MM.1S (cell line): ENCODE results near the gene F10.
"Not testable (repeated sequence)": the region's sequence is repeated elsewhere in the genome, so short reads cannot be mapped to it uniquely, and the experiment has no call there.

ENCODE experiments used
- DNase-seq: peaks from one replicate; pipeline ENCODE4 v3.0.0-alpha.2; 2015
- H2AFZ ChIP-seq: fragments of 300-600 bp; sonication (generic); 2 replicates; pipeline ENCODE4 v1.6.0; 2016; ENCODE audit warnings: antibody characterized with exemption, low read length
- H3F3A ChIP-seq: fragments of 300-600 bp; sonication (generic); 2 replicates; pipeline ENCODE4 v1.6.1; 2016; ENCODE audit warnings: mild to moderate bottlenecking, antibody characterized with exemption, low read length, moderate library complexity, mixed read lengths; ENCODE audit not compliant: insufficient read depth
- H3K27ac ChIP-seq: fragments of 300-600 bp; sonication (generic); 2 replicates; pipeline ENCODE4 v1.5.1; 2016; ENCODE audit warnings: mild to moderate bottlenecking, low read length
- H3K27me3 ChIP-seq: fragments of 300-600 bp; sonication (generic); replicated peaks from 2 replicates; pipeline ENCODE4 v1.6.0; 2016; ENCODE audit warnings: low read length; ENCODE audit not compliant: insufficient read depth
- H3K36me3 ChIP-seq: fragments of 300-600 bp; sonication (generic); replicated peaks from 2 replicates; pipeline ENCODE4 v1.6.1; 2016; ENCODE audit warnings: mild to moderate bottlenecking, low read length, mixed read lengths; ENCODE audit not compliant: insufficient read depth
- H3K4me1 ChIP-seq: fragments of 300-600 bp; sonication (generic); 2 replicates; pipeline ENCODE4 v1.6.1; 2016; ENCODE audit warnings: low read length, mixed read lengths
- H3K4me2 ChIP-seq: fragments of 300-600 bp; sonication (generic); 2 replicates; pipeline ENCODE4 v1.6.0; 2016; ENCODE audit warnings: low read depth, low read length
- H3K4me3 ChIP-seq: fragments of 300-600 bp; sonication (generic); 2 replicates; pipeline ENCODE4 v1.5.1; 2016; ENCODE audit warnings: low read length, mixed read lengths
- H3K79me2 ChIP-seq: fragments of 300-600 bp; sonication (generic); 2 replicates; pipeline ENCODE4 v1.6.1; 2016; ENCODE audit warnings: mixed run types, low read length, mixed read lengths
- H3K9ac ChIP-seq: fragments of 300-600 bp; sonication (generic); 2 replicates; pipeline ENCODE4 v1.6.1; 2016; ENCODE audit warnings: low read length, mixed read lengths
- H3K9me2 ChIP-seq: fragments of 300-600 bp; sonication (generic); replicated peaks from 2 replicates; pipeline ENCODE4 v1.6.1; 2016; ENCODE audit warnings: mild to moderate bottlenecking, low read length, mixed read lengths; ENCODE audit not compliant: insufficient read depth
- H3K9me3 ChIP-seq: fragments of 300-600 bp; sonication (generic); replicated peaks from 2 replicates; pipeline ENCODE4 v1.6.1; 2016; ENCODE audit warnings: mild to moderate bottlenecking, low read length, mixed read lengths; ENCODE audit not compliant: insufficient read depth
- H4K20me1 ChIP-seq: fragments of 300-600 bp; sonication (generic); 2 replicates; pipeline ENCODE4 v1.6.1; 2016; ENCODE audit warnings: mild to moderate bottlenecking, low read length, moderate library complexity, mixed read lengths; ENCODE audit not compliant: insufficient read depth
- CTCF ChIP-seq: fragments of 300-600 bp; sonication (generic); IDR thresholded peaks from 2 replicates; pipeline ENCODE4 v1.5.1; 2016; ENCODE audit warnings: antibody characterized with exemption, low read length, mixed read lengths
- EZH2 ChIP-seq: fragments of 300-600 bp; sonication (generic); optimal IDR thresholded peaks from 2 replicates; pipeline ENCODE3; 2017; ENCODE audit warnings: low read depth, mild to moderate bottlenecking, antibody characterized with exemption, low read length, mixed read lengths
- EZH2phosphoT487 ChIP-seq: fragments of 300-600 bp; sonication (generic); IDR thresholded peaks from 2 replicates; pipeline ENCODE4 v1.6.1; 2018; ENCODE audit warnings: antibody characterized with exemption, low read length

The F10 gene

GRCh38 chr13:113077566-113077952 is 45.0 kb upstream of the F10 start:
- no peaks in the 10 kb centered on the region for H4K20me1 ChIP-seq
- H3K9ac ChIP-seq: no peak overlapping the region
- no peaks in the 10 kb centered on the region for H3F3A ChIP-seq
- H3K36me3 ChIP-seq: no peaks in the 10 kb centered on the region
- H3K27ac ChIP-seq: no peak overlapping the region
- H3K4me1 ChIP-seq: no peaks in the 10 kb centered on the region
- no peak for DNase-seq
- no peaks in the 10 kb centered on the region for H3K79me2 ChIP-seq
- no peak overlapping the region for H3K4me2 ChIP-seq
- H3K4me3 ChIP-seq: no peak overlapping the region
- TF ChIP-seq CTCF (no peak), EZH2phosphoT487 (no peak), EZH2 (no peak)
- peaks cover 90% of the 10 kb centered on the region for H3K27me3 ChIP-seq
- H2AFZ ChIP-seq: no peak overlapping the region
- no peaks in the 10 kb centered on the region for H3K9me3 ChIP-seq
- no peaks in the 10 kb centered on the region for H3K9me2 ChIP-seq

- DNase-seq: no peak
- no peak overlapping the region for H3K27ac ChIP-seq
- no peaks in the 10 kb centered on the region for H3K9me2 ChIP-seq
- H3K4me1 ChIP-seq: no peaks in the 10 kb centered on the region
- H3K27me3 ChIP-seq: peaks cover 90% of the 10 kb centered on the region
- no peak overlapping the region for H3K4me2 ChIP-seq
- H4K20me1 ChIP-seq: no peaks in the 10 kb centered on the region
- no peak overlapping the region for H3K9ac ChIP-seq
- H3F3A ChIP-seq: no peaks in the 10 kb centered on the region
- no peaks in the 10 kb centered on the region for H3K79me2 ChIP-seq
- TF ChIP-seq CTCF (no peak), EZH2phosphoT487 (no peak), EZH2 (no peak)
- no peak overlapping the region for H3K4me3 ChIP-seq
- H3K36me3 ChIP-seq: no peaks in the 10 kb centered on the region
- H3K9me3 ChIP-seq: no peaks in the 10 kb centered on the region
- H2AFZ ChIP-seq: no peak overlapping the region
These were observed 44.4 kb upstream of the F10 start for GRCh38 chr13:113077953-113078901.

GRCh38 chr13:113078902-113079780 is 43.5 kb upstream of the F10 start:
- Histone ChIP-seq H4K20me1 (no peaks in the 10 kb centered on the region), H3K9ac (no peak overlapping the region), H3K4me1 (no peaks in the 10 kb centered on the region), H3K36me3 (no peaks in the 10 kb centered on the region), H2AFZ (no peak overlapping the region), H3K4me3 (no peak overlapping the region), H3K27me3 (peaks cover 93% of the 10 kb centered on the region), H3F3A (no peaks in the 10 kb centered on the region), H3K9me2 (no peaks in the 10 kb centered on the region), H3K79me2 (no peaks in the 10 kb centered on the region), H3K4me2 (no peak overlapping the region), H3K27ac (no peak overlapping the region), H3K9me3 (no peaks in the 10 kb centered on the region)
- no peak for DNase-seq
- no peak for TF ChIP-seq EZH2
- no peak for TF ChIP-seq EZH2phosphoT487
- no peak for TF ChIP-seq CTCF

- not testable (repeated sequence) for H3K4me1 ChIP-seq, H3K27ac ChIP-seq, H3K79me2 ChIP-seq, H4K20me1 ChIP-seq, H3K36me3 ChIP-seq, H3K4me3 ChIP-seq, H3K9ac ChIP-seq, H3K9me2 ChIP-seq, H3F3A ChIP-seq, H3K4me2 ChIP-seq, DNase-seq, H3K9me3 ChIP-seq, H2AFZ ChIP-seq
- peaks cover 93% of the 10 kb centered on the region for H3K27me3 ChIP-seq
These were observed 42.9 kb upstream of the F10 start for GRCh38 chr13:113079781-113080080.
